Thyroid gland (tissue), 4 donors: ENCODE results near the gene RABL2B. TPM values are rescaled to one million over a fixed set of nuclear protein-coding genes. Genes with fewer than 3 reads are reported as not detected.

ENCODE experiments used
- DNase-seq, 2 donors: peaks; one replicate each; pipeline ENCODE4 v3.0.0-alpha.2; 2019
- H3K27ac ChIP-seq, 3 donors: fragments of 200-600 bp; sonication (generic); 1 replicate in 2 of 3; 2 replicates in 1 of 3; pipeline ENCODE4 v1.5.1; 2016 to 2019; ENCODE audit warnings: mild to moderate bottlenecking in 1 of 3, moderate library complexity in 1 of 3
- H3K27me3 ChIP-seq: fragments of 200-600 bp; sonication (generic); one replicate; pipeline ENCODE4 v1.5.1; 2019
- H3K36me3 ChIP-seq, 2 donors: fragments of 200-600 bp; sonication (generic); one replicate each; pipeline ENCODE4 v1.5.1; 2016 to 2019
- H3K4me1 ChIP-seq, 2 donors: fragments of 200-600 bp; sonication (generic); one replicate each; pipeline ENCODE4 v1.5.1; 2017 to 2019
- H3K4me3 ChIP-seq, 3 donors: fragments of 200-600 bp; sonication (generic); replicated peaks in 1 of 3; 1 replicate in 2 of 3; 2 replicates in 1 of 3; pipeline ENCODE4 v1.5.1; 2016; ENCODE audit warnings: mild to moderate bottlenecking in 1 of 3
- H3K9me3 ChIP-seq: fragments of 200-600 bp; sonication (generic); one replicate; pipeline ENCODE4 v1.5.1; 2017
- CTCF ChIP-seq, 6 experiments: fragments of 200-600 bp in 3 of 6; fragments of 450-650 bp in 3 of 6; sonication (generic) in 3 of 6; IDR thresholded peaks; one replicate each; pipeline ENCODE4 v1.5.1; 2016 to 2019; ENCODE audit warnings: antibody characterized with exemption in 6 of 6, mild to moderate bottlenecking in 2 of 6, inconsistent platforms in 1 of 6, moderate library complexity in 1 of 6
- POLR2A ChIP-seq, 2 donors: fragments of 450-650 bp; IDR thresholded peaks; one replicate each; pipeline ENCODE4 v1.6.1; 2017; ENCODE audit warnings: antibody characterized with exemption in 2 of 2, mild to moderate bottlenecking in 2 of 2, moderate library complexity in 1 of 2
- WGBS, 2 donors: methylation state at CpG; one replicate each; pipeline ENCODE4 v1.1.5; 2017; 5-methylcytosine and 5-hydroxymethylcytosine counted together
- intact Hi-C: fragments of 100-400 bp; cut with DNase I; formaldehyde crosslinking; loops from one replicate; pipeline ENCODE4 v1.15.1; 2023
- total RNA-seq, 4 donors: library from RNA; depleted of rRNA; stranded (reverse); fragments of >200 nt; gene quantifications; one replicate each; pipeline ENCODE4 v1.2.3, GENCODE V29; 2016

RABL2B gene
- total RNA-seq, 4 donors from 2014 or later: 20.7 to 29.3 (median 27.0) TPM

GRCh38 chr22:50728523-50728931, 54.9 kb downstream of the RABL2B start:
- no peak overlapping the region for H3K27ac ChIP-seq
- no peak for DNase-seq
- intact Hi-C loops: no loop called here
- H3K36me3 ChIP-seq: no peaks in the 10 kb centered on the region
- H3K9me3 ChIP-seq: no peaks in the 10 kb centered on the region
- no peaks in the 10 kb centered on the region for H3K27me3 ChIP-seq
- no CpG with 5 or more reads among the region's 2 CpGs for WGBS, 2 donors
- H3K4me3 ChIP-seq: no peak overlapping the region
- TF ChIP-seq POLR2A (IDR thresholded peaks at IDR 0.05) (no peak), CTCF (IDR thresholded peaks at IDR 0.05) (no peak)
- H3K4me1 ChIP-seq: peaks cover 0 to 11% of the 10 kb centered on the region in 2 donors

GRCh38 chr22:50727678-50728522, 55.5 kb downstream of the RABL2B start:
- Histone ChIP-seq H3K4me1 (peaks cover 0 to 11% of the 10 kb centered on the region in 2 donors), H3K9me3 (no peaks in the 10 kb centered on the region), H3K27me3 (no peaks in the 10 kb centered on the region), H3K27ac (no peak overlapping the region), H3K36me3 (no peaks in the 10 kb centered on the region), H3K4me3 (no peak overlapping the region)
- TF ChIP-seq POLR2A (IDR thresholded peaks at IDR 0.05) (no peak), CTCF (IDR thresholded peaks at IDR 0.05) (no peak)
- intact Hi-C loops: no loop called here
- WGBS, 2 donors: 82 to 90% methylated on average over 21 to 23 of the region's 23 CpGs
- DNase-seq: no peak

GRCh38 chr22:50726643-50727340, 56.6 kb downstream of the RABL2B start:
- no peaks in the 10 kb centered on the region for H3K27me3 ChIP-seq
- H3K9me3 ChIP-seq: no peaks in the 10 kb centered on the region
- peaks cover 0 to 6% of the 10 kb centered on the region in 2 donors for H3K4me1 ChIP-seq
- WGBS, 2 donors: 88 to 89% methylated on average over 13 to 14 of the region's 14 CpGs
- TF ChIP-seq CTCF (IDR thresholded peaks at IDR 0.05) (no peak), POLR2A (IDR thresholded peaks at IDR 0.05) (no peak)
- H3K36me3 ChIP-seq: no peaks in the 10 kb centered on the region
- intact Hi-C loops: no loop called here
- no peak overlapping the region for H3K4me3 ChIP-seq
- DNase-seq: no peak
- no peak overlapping the region for H3K27ac ChIP-seq

GRCh38 chr22:50725597-50725996, 57.8 kb downstream of the RABL2B start:
- H3K27ac ChIP-seq: no peak overlapping the region
- H3K36me3 ChIP-seq: no peaks in the 10 kb centered on the region
- no peak overlapping the region for H3K4me3 ChIP-seq
- no peak for TF ChIP-seq CTCF (IDR thresholded peaks at IDR 0.05)
- TF ChIP-seq POLR2A (IDR thresholded peaks at IDR 0.05): no peak
- no peaks in the 10 kb centered on the region for H3K4me1 ChIP-seq
- no peaks in the 10 kb centered on the region for H3K27me3 ChIP-seq
- WGBS, 2 donors: 91 to 94% methylated on average over 7 of the region's 7 CpGs
- DNase-seq: no peak
- intact Hi-C loops: no loop called here
- H3K9me3 ChIP-seq: no peaks in the 10 kb centered on the region

- Histone ChIP-seq H3K36me3 (no peaks in the 10 kb centered on the region), H3K27ac (no peak overlapping the region), H3K4me1 (no peaks in the 10 kb centered on the region), H3K9me3 (no peaks in the 10 kb centered on the region), H3K4me3 (no peak overlapping the region), H3K27me3 (no peaks in the 10 kb centered on the region)
- intact Hi-C loops: no loop called here
- 73 to 88% methylated on average over 4 to 8 of the region's 8 CpGs for WGBS, 2 donors
- no peak for DNase-seq
- no peak for TF ChIP-seq CTCF (IDR thresholded peaks at IDR 0.05)
Observed at GRCh38 chr22:50724616-50725015, 58.8 kb downstream of the RABL2B start.
